Neural progenitor cell (in vitro differentiated cells): Measurements from ENCODE around the gene ANXA7. TPM values are rescaled to one million over a fixed set of nuclear protein-coding genes. Genes with fewer than 3 reads are reported as not detected.

ENCODE experiments used
- DNase-seq: peaks from one replicate; pipeline ENCODE4 v3.0.0-alpha.2; 2016; ENCODE audit warnings: low spot score
- H2AFZ ChIP-seq: fragments of 200-600 bp; sonication (generic); replicated peaks from 2 replicates; pipeline ENCODE4 v1.6.1; 2016; ENCODE audit warnings: antibody characterized with exemption
- H3F3A ChIP-seq: fragments of 200-600 bp; sonication (generic); 2 replicates; pipeline ENCODE4 v1.6.1; 2016; ENCODE audit warnings: antibody characterized with exemption, low read depth
- H3K27ac ChIP-seq: fragments of 200-600 bp; sonication (generic); 2 replicates; pipeline ENCODE4 v1.5.1; 2016; ENCODE audit warnings: mild to moderate bottlenecking
- H3K27me3 ChIP-seq: fragments of 200-600 bp; sonication (generic); 2 replicates; pipeline ENCODE4 v1.6.1; 2016; ENCODE audit warnings: mild to moderate bottlenecking, moderate library complexity
- H3K36me3 ChIP-seq: fragments of 200-600 bp; sonication (generic); 2 replicates; pipeline ENCODE4 v1.5.1; 2016
- H3K4me1 ChIP-seq: fragments of 200-600 bp; sonication (generic); 2 replicates; pipeline ENCODE4 v1.6.1; 2016; ENCODE audit warnings: mixed run types
- H3K4me2 ChIP-seq: fragments of 200-600 bp; sonication (generic); 2 replicates; pipeline ENCODE4 v1.6.1; 2016
- H3K4me3 ChIP-seq: fragments of 200-600 bp; sonication (generic); 2 replicates; pipeline ENCODE4 v1.5.1; 2016
- H3K79me2 ChIP-seq: fragments of 200-600 bp; sonication (generic); 2 replicates; pipeline ENCODE4 v1.6.1; 2016; ENCODE audit warnings: low read depth
- H3K9ac ChIP-seq: fragments of 200-600 bp; sonication (generic); 2 replicates; pipeline ENCODE4 v1.6.1; 2016
- H3K9me3 ChIP-seq: fragments of 200-600 bp; sonication (generic); 2 replicates; pipeline ENCODE4 v1.5.1; 2016; ENCODE audit warnings: low read depth
- H4K20me1 ChIP-seq: fragments of 200-600 bp; sonication (generic); 2 replicates; pipeline ENCODE4 v1.6.1; 2016; ENCODE audit warnings: low read depth
- H3K27ac Mint-ChIP-seq: 3 replicates; pipeline ENCODE4 v1.8.0; 2021; ENCODE audit warnings: mixed read lengths
- H3K27me3 Mint-ChIP-seq: 2 replicates; pipeline ENCODE4 v1.8.0; 2022; ENCODE audit warnings: low read depth, mild to moderate bottlenecking, inconsistent platforms, moderate library complexity, mixed read lengths; ENCODE audit not compliant: insufficient read depth
- H3K36me3 Mint-ChIP-seq: 3 replicates; pipeline ENCODE4 v1.8.0; 2021; ENCODE audit warnings: mixed read lengths
- H3K4me1 Mint-ChIP-seq: 3 replicates; pipeline ENCODE4 v1.8.0; 2021; ENCODE audit warnings: mixed read lengths
- H3K4me3 Mint-ChIP-seq: 3 replicates; pipeline ENCODE4 v1.8.0; 2021; ENCODE audit warnings: mild to moderate bottlenecking, moderate library complexity, mixed read lengths
- H3K9me3 Mint-ChIP-seq: 3 replicates; pipeline ENCODE4 v1.8.0; 2020; ENCODE audit warnings: mixed read lengths
- EZH2 ChIP-seq: fragments of 200-600 bp; sonication (generic); IDR thresholded peaks from 2 replicates; pipeline ENCODE4 v1.6.1; 2017; ENCODE audit warnings: antibody characterized with exemption, mild to moderate bottlenecking, moderate library complexity
- EZH2phosphoT487 ChIP-seq: fragments of 200-600 bp; sonication (generic); IDR thresholded peaks from 2 replicates; pipeline ENCODE4 v1.6.1; 2017; ENCODE audit warnings: antibody characterized with exemption
- total RNA-seq: library from RNA; depleted of rRNA; stranded (reverse); fragments of >200 nt; gene quantifications from 2 replicates; pipeline ENCODE4 v1.2.3, GENCODE V29; 2015; ENCODE audit warnings: low replicate concordance
- TF ChIP-seq, protein P1 (sequence below): fragments of 200-600 bp; sonication (generic); IDR thresholded peaks from 2 replicates; pipeline ENCODE4 v1.5.1; 2017; ENCODE audit warnings: antibody characterized with exemption, mild to moderate bottlenecking

The ANXA7 gene
- total RNA-seq, 1 donor from 2014 or later = 49.1 TPM

DNA sequence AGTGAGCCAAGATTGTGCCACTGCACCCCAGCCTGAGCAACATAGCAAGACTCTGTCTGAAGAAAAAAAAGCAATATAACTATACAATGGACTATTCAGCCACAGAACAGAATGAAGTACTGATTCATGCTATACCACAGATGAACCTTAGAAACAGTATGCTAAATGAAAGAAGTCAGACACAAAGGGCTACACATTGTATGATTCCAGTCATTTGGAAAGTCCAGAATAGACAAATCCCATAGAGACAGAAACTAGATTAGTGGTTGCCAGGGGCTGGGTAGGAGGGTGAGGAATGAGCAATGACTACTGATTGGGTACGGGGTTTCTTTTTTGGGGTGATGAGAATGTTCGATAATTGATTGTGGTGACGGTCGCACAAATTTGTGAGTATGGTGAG lies 45.6 kb downstream of the ANXA7 start:
- Mint-ChIP-seq H3K4me1 (peaks cover 4% of the 10 kb centered on the region), H3K36me3 (peaks cover 20% of the 10 kb centered on the region), H3K4me3 (no peak overlapping the region), H3K27ac (no peak overlapping the region), H3K9me3 (no peaks in the 10 kb centered on the region), H3K27me3 (peaks cover 2% of the 10 kb centered on the region)
- H3K4me3 ChIP-seq = no peak overlapping the region
- H3K4me1 ChIP-seq = no peaks in the 10 kb centered on the region
- no peak overlapping the region for H3K9ac ChIP-seq
- no peaks in the 10 kb centered on the region for H3K79me2 ChIP-seq
- no peak overlapping the region for H3K4me2 ChIP-seq
- no peaks in the 10 kb centered on the region for H3K36me3 ChIP-seq
- no peak overlapping the region for H3K27ac ChIP-seq
- H3K9me3 ChIP-seq = no peaks in the 10 kb centered on the region
- TF ChIP-seq, protein P1, sequence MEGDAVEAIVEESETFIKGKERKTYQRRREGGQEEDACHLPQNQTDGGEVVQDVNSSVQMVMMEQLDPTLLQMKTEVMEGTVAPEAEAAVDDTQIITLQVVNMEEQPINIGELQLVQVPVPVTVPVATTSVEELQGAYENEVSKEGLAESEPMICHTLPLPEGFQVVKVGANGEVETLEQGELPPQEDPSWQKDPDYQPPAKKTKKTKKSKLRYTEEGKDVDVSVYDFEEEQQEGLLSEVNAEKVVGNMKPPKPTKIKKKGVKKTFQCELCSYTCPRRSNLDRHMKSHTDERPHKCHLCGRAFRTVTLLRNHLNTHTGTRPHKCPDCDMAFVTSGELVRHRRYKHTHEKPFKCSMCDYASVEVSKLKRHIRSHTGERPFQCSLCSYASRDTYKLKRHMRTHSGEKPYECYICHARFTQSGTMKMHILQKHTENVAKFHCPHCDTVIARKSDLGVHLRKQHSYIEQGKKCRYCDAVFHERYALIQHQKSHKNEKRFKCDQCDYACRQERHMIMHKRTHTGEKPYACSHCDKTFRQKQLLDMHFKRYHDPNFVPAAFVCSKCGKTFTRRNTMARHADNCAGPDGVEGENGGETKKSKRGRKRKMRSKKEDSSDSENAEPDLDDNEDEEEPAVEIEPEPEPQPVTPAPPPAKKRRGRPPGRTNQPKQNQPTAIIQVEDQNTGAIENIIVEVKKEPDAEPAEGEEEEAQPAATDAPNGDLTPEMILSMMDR = no peak
- TF ChIP-seq EZH2phosphoT487 (no peak), EZH2 (no peak)
- DNase-seq = no peak
- H3K27me3 ChIP-seq = no peaks in the 10 kb centered on the region
- no peak overlapping the region for H2AFZ ChIP-seq
- no peaks in the 10 kb centered on the region for H4K20me1 ChIP-seq
- no peaks in the 10 kb centered on the region for H3F3A ChIP-seq

DNA sequence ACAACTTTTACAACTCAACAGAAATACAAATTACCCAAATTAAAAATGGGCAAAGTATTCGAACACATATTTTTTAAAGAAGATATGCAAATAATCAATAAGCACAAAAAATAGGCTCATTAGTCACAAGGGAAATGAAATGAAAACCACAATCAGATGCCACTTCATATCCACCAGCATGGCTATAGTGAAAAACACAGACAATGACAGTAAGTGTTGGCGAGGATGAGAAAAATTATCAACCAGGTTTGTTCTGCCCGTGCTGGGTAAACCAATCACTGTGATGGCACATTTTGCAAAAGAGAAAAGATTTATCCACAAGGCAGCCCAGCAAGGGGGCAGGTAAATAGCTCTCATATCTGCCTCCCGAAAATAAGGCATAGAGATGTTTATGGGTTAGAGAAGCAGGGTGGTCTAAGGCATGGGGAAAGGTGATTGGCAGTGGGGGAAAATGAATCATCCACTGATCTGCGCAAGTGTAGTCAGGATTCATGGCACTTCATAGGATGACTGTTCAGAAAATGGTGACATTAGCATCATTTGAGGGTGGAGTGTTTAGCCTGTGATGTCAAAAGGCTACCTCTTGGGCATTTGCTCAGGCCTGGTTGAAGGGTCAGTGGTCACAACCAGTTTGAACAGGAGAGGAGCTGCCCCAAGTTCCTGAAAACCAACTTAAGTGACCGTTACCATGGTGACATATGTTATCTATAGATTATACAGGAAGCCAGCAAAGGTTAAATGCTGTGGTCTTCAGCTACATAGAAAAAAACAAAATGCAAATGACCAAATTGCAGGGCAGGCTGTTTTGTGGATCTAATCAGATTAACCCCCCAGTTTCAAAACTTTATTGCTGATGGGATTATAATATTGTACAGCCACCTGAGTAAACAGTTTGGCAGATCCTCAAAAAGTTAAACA lies 47.2 kb downstream of the ANXA7 start:
- H3K4me1 ChIP-seq = no peaks in the 10 kb centered on the region
- no peak for DNase-seq
- Mint-ChIP-seq H3K4me3 (no peak overlapping the region), H3K36me3 (peaks cover 18% of the 10 kb centered on the region), H3K9me3 (no peaks in the 10 kb centered on the region), H3K27ac (no peak overlapping the region), H3K27me3 (peaks cover 2% of the 10 kb centered on the region), H3K4me1 (peaks cover 4% of the 10 kb centered on the region)
- no peak overlapping the region for H3K4me3 ChIP-seq
- no peaks in the 10 kb centered on the region for H3K27me3 ChIP-seq
- H4K20me1 ChIP-seq = no peaks in the 10 kb centered on the region
- TF ChIP-seq EZH2 (no peak), EZH2phosphoT487 (no peak)
- TF ChIP-seq, protein P1 = no peak
- no peaks in the 10 kb centered on the region for H3K9me3 ChIP-seq
- no peaks in the 10 kb centered on the region for H3K36me3 ChIP-seq
- H3F3A ChIP-seq = no peaks in the 10 kb centered on the region
- no peak overlapping the region for H3K27ac ChIP-seq
- H3K4me2 ChIP-seq = no peak overlapping the region
- no peak overlapping the region for H2AFZ ChIP-seq
- no peaks in the 10 kb centered on the region for H3K79me2 ChIP-seq
- no peak overlapping the region for H3K9ac ChIP-seq

DNA sequence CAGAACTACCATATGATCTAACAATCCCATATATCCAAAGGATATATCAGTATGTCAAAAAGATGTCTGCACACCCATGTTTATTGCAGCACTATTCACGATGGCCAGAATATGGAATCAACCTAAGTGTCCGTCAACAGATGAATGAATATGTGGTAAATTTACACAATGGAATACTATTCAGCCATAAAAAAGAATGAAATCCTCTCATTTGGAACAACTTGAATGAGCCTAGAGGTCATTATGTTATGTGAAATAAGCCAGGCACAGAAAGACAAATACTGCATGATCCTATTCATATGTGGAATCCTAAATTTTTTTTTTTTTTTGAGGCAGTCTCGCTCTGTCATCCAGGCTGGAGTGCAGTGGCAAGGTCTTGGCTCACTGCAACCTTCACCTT lies 48.9 kb downstream of the ANXA7 start:
- Mint-ChIP-seq H3K27ac (no peak overlapping the region), H3K36me3 (peaks cover 18% of the 10 kb centered on the region), H3K4me3 (no peak overlapping the region), H3K9me3 (no peaks in the 10 kb centered on the region), H3K27me3 (peaks cover 2% of the 10 kb centered on the region), H3K4me1 (peaks cover 4% of the 10 kb centered on the region)
- no peak for DNase-seq
- Histone ChIP-seq H3K27me3 (no peaks in the 10 kb centered on the region), H3K4me1 (no peaks in the 10 kb centered on the region), H3K9ac (no peak overlapping the region), H3K4me2 (no peak overlapping the region), H3K9me3 (no peaks in the 10 kb centered on the region), H2AFZ (no peak overlapping the region), H3K36me3 (no peaks in the 10 kb centered on the region), H3K27ac (no peak overlapping the region), H3K4me3 (no peak overlapping the region), H4K20me1 (no peaks in the 10 kb centered on the region), H3K79me2 (no peaks in the 10 kb centered on the region), H3F3A (no peaks in the 10 kb centered on the region)
- TF ChIP-seq EZH2 = no peak
- TF ChIP-seq EZH2phosphoT487 = no peak
- TF ChIP-seq, protein P1 = no peak
